Superior temporal gyrus (tissue), 1 donor: ENCODE measurements around the gene CBFA2T3.
A peak's percentile ranks its signal among the peaks of the same experiment; 100 is the strongest.

Experiments used
- DNase-seq: peaks from one replicate; pipeline ENCODE4 v3.0.0-alpha.2; 2016; ENCODE audit errors: extremely low spot score

CBFA2T3 gene

DNA sequence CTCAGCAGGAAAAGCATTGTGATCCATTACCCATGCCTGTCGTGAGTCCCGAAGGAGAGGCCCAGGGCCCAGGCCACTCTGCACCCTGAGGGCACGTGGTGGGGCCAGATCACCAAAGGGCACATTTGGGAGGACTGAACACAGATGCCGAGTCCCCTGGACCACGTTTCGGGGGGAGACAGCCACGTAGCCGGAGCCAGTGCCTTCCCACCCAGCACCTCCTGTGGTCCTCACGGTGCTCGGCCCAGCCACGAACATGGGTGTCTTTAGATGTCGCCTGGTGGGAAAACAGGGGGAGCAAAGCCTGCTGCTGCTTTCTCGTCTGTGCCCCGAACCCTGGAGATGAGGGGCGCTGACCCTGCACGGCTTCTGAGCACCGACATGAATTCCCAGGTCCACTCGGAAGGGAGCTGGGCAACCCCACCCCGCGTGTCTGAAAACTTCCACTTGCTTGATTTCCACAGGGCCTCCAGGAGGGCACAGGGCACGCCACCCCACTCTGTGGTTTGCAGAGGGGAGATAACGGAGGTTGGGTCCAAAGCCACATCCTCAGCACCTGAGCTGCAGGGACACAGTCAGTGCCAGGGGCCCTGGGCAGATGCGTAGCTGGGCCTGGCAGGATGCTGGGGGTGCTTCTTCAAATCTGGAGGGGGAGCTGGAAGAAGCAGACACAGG is 14.4 kb downstream of the CBFA2T3 start:
- no peak for DNase-seq

DNA sequence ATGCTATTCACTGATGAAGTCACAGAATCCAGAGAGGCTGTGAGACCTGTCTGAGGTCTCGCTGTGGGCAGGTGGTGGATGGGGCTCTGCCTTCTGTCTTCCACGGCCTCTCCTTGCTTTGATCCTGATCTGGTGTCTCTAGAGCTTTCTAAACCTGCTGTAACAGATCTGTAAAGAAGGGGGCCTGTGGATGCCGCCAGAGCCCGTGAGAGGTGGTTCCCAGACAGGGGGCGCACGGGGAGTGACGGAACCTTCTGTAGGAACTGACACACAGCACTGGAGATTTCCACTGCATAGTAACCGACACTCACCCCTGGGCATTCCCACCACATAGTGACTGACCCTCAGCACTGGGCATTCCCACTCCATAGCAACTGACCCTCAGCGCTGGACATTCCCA is 16.0 kb downstream of the CBFA2T3 start:
- DNase-seq, result no peak

DNA sequence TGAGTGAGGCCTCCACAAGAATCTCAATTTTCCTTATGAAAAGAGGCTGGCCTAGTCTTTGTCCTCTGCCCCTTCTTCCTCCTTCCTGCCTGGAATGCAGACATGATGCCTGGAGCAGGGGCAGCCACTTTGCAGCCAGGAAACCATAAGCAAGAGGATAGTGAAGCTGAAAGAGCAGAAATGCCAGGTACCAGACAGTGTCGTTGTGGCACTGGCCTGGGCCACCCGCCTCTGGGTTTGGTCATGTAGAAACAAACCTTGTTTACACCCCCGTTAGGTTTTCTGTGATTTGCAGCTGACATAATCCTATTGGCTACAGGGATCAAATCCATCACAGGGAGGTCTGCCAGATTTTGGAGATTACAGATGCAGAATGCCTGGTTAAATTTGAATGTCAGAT is 16.5 kb downstream of the CBFA2T3 start:
- DNase-seq, result no peak

DNA sequence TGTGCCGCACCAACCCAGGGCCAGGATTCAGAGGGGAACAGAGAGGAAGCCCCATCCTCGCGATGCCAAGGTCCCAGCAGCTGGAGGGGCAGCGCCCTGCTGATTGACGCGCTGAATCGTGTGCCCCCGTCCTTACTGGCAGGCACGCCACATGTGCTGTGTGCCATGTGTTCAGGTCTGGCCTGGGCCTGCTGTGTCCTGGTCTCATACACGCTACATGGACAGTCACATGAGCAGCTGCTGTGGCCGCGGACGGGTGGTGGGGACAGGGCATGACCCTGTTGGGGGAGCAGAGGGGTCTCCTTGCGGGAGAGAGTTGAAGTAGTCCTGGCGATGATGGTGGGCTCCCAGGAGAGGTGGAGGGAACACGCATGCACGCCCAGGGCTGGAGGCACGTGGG is 18.0 kb downstream of the CBFA2T3 start:
- no peak for DNase-seq

DNA sequence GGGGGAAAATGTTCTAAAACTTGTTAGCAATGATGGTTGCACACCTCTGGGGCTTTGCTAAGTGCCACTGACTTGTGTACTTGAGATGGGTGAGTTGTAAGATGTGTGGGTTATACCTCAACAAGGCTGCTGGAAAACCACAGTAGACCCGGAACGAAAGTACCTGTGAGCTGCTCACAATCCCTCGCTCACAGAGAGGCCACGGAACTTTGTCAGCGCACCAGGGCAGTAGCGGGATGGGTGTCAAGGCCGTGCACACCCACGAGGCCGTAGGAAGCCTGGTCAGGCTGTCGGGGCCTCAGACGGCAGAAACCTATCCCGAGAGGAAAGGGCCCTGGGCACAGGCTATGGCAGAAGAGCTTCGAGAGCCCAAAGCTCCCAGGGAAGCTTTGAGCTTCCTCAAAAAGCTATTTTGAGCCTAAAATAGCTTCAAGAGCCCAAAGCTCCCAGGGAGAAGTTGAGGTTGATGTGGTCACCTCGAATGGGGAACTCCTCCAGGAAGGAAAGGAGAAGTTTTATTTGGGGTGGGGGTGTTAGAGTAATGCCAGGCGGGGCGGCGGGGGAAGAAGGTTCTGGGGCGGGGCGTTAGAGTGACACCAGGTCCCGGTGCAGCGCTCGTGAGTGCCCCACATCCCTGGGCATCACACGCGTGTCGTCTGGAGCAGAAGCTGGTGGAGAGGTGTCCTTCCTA is 19.0 kb downstream of the CBFA2T3 start:
- no peak for DNase-seq

DNA sequence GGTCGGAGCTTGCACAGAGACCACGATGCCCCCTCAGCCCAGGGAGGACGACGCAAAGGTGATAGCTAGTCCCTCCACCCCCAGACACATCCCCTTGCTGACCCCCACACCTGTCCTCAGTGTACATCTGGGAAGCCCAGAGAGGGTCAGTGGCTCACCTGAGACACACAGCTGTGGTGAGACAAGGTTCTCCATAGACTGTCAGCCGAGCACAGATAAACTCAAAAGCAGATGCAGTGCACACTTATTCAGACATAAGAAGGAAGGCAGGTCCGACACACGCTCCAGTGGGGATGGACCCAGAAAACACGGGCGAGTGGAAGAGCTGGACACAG is 19.6 kb downstream of the CBFA2T3 start:
- no peak for DNase-seq

DNA sequence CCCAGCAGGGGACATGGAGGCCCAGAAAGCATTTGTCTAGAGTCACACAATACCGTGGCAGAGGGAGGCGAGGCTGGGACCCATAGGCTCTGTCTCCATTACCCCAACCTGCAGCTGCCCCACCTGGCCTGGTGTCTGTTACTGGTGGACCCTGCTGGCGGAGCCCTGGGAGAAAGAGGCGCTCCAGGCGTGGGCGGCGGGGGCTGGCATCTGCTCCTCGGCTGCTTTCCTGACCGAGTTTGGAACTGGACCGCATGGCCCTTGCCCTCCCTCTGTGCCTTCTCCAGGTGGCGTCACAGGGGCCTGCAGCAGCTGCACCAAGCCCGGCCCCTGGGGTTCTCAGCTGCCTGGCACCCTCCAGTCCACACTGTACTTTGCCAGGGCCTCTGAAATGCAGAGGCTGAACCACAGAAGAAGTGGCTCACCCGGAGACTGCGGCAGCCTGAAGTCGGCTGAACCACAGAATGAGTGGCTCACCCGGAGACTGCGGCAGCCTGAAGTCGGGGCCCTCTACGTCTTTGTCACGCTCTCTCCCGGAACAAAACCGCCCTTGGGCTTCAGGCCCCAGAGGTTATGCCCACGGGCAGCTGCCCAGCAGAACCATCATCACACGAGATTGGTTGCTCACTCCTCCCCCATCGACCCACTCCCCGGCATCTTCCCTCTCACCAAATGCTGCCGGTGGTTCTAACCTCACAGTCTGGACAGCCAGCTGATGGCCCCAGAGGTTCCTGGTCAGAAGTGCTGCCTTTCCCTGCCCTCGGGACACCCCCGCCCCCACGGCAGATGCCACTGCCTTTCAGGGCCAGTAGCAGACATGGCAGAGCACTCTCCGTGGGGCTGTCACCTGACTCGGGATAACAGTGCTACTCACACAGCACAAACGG is 20.2 kb downstream of the CBFA2T3 start:
- DNase-seq, result no peak

DNA sequence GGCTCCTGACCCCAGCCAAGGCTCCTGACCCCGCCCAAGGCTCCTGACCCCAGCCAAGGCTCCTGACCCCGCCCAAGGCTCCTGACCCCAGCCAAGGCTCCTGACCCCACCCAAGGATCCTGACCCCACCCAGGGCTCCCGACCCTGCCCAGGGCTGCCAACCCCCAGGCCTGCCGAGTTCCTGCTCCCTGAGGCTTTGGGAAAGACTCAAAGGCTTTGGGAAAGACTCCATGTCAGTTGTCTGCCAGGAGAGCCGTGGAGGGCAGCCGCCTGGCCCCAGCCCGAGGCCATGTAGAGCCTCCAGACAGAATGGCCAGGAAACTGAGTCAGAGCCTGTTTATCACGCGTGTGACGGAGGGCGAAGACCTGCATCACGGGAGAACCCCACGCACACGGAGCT is 21.1 kb downstream of the CBFA2T3 start:
- DNase-seq, result no peak

DNA sequence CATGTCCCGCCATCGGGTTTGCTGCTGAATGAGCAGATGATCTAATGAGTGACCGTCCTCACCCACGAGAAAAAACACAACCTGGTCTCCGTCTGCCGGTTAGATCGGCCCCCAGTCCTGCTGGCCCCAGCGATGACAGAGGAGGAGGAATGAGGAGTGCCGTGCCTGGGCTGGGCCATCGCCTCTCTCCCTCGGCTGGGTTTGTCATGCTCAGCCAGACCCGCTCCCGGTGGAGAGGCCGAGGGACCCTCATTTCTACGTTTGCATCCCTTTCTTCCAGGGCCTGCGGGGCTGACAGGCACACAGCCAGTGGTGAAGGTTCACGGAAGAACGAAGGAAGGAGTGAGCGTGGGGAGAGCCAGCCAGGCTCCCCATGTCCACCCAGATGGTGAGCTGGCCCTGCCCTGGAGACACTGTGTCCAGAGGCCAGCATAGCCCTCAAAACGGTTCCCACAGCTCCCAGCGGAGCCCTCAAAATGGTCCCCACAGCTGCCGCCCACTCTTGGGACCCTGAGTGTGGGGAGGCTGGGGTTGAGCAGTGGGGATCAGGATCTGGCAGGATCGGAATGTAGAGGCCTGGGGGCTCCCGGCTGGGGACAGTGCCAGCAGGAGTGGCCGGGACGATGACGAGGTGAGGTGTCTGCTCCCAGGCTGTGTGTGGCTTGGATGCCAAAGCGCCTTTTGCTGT is 23.9 kb downstream of the CBFA2T3 start:
- DNase-seq, result no peak

DNA sequence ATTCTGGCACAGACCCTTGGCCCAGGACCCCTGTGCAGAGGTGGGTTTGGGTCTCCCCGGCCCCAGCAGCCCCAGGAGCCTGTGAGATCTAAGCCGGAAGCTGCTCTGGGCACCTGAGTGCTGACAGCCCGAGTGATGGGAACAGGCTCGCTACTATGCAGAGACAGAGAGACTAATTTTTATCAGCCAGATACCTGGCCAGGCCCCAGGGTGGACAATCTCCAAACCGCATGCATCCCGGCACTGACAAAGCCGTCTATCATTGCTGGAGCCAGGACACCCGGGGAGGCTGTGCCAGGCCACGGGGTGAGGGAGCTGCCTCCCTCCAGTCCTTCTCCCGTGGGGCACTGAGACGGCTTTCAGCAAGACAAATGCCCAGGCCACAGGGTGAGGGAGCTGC is 25.0 kb downstream of the CBFA2T3 start:
- DNase-seq, result no peak

DNA sequence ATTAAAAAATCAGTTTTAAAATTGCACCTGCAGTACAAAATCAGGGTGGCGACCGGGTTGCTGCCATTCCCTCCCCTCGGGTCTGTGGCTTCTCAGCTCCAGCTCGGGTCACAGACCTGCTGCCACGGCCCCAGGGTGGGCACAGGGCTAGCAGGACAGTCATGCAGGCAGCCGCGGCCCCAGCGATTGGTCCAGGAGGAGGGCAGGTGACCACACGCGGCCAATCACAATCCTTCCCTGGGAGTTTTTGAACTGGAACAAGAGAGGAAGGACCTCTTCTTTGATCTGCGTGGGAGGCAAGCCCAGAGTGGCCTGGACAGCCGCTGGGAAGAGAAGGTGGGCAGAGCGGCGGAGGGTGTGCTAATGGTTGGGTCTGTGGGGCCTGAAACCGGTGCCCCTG is 25.5 kb downstream of the CBFA2T3 start:
- DNase-seq, result no peak

DNA sequence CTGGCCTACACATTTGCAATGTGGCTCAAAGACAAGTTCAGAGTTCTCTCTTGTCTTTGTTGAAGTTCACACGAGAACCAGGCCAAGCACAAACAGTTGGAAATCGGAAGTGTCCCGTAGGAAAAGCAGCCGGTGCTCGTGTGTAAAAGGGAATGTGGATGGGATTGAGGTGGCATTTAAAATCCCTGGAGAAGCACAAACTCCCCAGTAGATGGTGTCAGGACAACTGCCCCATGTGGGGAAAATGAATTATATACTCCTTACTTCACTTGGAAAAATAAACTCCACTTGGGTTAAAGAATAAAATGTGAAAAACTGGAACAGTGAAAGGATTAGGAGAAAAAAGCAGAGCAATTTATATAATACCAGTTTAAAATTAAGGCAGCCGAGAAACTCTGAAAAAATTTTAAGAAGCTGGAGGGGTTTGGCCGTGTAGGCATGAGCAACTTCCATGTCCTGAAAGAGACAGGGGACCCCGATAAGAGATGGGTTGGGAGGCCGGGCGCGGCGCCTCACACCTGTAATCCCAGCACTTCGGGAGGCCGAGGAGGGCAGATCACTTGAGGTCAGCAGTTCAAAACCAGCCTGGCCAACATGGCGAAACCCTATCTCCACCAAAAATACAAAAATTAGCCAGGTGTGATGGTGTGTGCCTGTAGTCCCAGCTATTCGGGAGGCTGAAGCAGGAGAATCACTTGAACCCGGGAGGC is 28.1 kb downstream of the CBFA2T3 start:
- DNase-seq, result no peak

DNA sequence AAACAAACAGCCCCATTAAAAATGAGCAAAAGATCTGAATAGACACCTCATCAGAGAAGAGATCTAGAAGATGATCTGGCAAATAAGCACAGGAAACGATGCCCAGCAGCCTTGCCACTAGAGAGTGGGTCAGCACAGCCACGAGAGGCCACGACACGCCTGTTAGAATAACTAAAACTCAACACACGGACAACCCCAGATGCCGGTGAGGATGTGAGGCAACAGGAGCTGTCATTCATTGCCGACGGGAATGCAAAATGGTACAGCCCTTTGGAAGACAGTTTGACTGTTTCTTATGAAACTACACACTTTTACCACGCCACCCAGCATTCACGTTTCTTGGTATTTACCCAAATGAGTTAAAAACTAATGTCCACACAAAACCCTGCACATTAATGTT is 31.5 kb downstream of the CBFA2T3 start:
- no peak for DNase-seq

DNA sequence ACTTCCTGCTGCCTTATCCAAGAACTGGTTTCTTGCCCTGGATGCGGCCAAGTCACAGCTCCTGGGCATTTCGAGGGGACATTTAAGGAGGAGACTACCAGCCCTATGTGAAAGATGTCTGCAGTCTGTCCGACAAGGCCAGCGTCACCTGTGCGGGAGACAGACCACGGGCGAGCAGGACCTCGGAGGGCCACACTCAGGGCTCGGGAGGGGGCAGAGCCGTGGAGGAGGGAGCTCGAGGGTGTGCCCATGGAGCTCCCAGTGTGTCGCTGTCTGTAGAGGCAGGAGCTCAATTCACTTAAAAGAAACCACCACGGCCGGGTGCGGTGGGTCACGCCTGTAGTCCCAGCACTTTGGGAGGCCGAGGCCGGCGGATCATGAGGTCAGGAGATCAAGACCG is 33.3 kb downstream of the CBFA2T3 start:
- DNase-seq, result no peak

DNA sequence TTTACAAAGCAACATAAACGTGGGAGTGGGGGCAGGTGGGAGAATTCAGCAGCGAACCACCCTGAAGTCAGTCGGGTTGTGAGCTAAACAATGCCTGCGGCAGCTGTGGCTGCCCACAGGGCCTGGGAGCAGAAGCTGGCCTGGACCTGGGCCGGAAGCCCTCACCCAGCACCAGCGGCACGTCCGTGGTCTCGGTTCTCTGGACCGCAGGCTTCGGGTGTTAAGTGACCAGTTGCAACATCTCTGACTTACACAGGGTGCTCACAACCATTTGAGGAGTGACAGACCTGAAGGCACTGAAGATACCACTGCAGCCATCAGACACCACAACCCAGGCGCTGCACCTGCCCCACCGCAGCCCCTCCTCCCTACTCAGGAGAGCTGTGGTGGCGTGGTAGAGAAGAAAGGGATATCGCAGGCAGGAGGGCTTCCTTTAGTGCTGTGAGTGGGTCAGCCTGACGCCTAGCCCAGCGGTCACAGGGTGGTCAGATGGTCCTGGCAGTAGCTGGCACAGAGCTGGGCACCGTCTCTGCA is 33.8 kb downstream of the CBFA2T3 start:
- DNase-seq, result no peak

DNA sequence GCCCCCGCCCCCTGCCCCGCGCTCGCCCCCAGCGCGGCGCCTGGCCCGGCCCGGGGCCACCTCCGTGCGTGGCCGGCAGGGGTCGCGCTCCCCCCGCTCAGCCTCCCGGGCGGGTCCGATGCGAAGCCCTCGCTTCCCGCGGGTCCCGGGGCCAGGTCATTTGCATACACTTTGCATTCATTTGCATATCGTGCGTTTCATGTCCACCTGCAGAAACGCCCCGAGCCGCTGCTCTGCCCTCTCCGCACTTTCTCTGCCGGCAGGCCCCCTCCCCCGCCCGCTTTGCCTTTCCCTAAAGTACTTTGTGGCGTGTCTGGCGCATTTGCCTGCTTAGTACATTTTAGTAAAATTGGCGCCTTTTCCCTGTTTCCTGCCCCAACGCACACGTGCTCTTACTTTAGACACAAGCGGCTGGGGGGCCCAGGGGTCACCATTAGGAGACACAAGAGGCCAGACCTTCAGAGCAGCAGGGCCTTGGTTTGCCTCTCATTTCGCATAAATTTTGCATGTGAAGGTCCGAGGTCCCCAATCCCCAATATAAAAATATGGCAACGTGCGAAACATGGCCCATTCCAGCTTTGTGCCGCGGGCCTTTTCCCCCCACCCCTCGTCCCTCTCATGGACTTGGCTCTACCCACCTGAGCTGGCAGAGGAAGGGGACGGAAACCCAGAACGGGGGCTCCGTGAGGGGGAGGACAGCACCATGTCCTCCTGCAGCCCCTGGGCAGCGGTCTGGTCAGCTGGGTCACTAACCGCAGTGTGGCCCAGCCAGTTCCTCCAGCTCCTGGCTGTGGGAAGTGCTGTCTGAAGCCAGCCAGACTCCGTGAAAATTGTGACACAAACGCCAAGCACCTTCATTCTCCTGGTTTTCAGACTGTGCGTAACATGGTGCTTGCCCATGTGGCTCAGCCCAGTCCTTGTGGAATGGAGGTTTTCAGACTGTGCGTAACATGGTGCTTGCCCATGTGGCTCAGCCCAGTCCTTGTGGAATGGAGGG is 34.8 kb downstream of the CBFA2T3 start:
- DNase-seq, result no peak

DNA sequence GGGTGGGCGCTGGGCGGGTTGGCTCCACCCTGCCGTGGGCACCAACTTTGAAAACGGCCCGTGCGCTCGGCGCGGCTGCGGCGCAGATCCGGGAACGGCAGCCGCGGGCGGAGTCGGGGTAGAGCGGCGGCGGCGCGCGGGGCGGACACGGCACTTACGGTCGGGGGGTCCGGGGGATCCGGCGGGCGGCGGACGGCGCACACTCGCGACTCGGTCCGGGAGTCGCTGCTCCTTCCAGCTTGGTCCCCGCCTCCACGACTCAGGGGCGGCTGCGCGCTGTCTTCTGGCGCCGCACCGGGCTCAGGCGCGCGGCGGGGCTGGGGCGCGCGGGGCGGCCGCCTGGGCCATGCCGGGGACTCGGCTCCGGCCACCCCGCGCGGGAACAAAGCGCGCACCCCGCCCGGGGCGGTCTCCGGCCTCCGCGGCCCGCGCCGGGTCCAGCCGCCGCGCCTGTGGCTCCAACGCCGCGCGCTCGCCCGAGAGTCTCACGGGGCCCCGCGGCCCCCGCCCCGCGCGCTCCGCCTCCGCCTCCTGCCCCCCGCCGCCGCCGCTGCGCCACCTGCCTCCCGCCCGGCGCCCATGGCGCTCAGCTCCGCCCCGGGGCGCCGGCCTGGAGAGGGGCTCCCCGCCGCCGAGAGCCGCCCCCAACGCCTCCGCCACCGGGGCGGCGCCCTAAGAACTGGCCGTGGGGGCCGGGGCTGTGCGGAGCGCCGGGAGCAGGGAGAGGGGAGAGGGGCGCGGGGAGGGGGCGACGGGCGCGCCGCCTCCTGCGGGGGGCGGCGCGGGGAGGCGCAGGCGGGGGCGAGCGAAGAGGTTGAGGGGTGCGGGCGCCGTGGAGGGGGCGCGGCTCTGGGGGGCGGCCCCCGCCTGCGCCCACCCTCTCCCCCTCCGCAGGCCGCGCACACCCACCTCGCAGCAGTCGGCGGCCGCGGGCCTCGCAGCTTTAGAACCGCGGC is 35.9 kb downstream of the CBFA2T3 start:
- no peak for DNase-seq

DNA sequence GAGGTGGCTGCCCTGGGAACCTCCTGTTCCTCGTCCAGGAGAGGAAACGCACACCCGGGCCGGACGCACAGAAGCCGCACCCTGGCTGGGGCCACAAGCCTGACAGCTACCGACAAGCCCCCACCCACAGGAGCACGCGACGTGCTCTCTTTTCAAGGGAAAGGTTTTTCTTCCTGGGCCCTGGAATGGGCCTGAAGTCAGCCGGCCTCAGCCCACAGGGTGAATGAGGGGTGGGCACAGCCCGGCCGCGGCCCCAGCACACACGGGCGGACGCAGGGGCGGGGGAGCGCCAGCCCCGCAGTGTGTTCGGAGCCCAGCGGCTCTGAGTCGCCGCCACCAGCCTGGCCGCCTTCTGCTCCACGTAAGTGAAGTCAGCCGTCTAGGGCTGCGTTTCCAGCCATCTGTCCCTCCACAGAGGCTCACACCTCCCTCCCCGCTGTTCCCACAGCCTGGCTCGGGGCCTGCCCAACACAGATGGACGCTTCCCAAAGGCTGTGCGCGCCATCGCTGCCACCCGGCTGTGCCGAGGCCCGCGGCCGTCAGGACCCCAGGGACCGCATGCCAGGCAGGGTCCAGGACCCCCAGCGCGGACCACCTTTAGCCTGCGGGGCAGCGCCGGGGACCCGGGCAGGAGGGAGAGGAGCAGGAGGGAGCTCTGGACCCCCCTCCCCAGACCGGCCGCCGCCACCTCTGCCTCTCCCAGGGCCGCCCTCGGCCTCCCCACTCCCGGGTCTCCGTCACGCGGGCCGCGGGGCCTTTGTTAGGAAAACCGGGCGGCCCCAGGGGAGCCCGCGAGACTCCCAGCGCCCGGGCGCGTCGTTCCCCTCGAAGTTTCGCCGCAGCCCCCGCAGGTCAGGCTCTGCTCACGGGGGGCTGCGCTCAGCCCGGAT is 36.8 kb downstream of the CBFA2T3 start:
- peak; percentile 32 for DNase-seq
